Left hindlimb (tissue), 1 donor: ENCODE data around the gene PRAME.

Experiments used
- DNase-seq: peaks from one replicate; pipeline ENCODE4 v3.0.0-alpha.2; 2018

The PRAME gene

DNA sequence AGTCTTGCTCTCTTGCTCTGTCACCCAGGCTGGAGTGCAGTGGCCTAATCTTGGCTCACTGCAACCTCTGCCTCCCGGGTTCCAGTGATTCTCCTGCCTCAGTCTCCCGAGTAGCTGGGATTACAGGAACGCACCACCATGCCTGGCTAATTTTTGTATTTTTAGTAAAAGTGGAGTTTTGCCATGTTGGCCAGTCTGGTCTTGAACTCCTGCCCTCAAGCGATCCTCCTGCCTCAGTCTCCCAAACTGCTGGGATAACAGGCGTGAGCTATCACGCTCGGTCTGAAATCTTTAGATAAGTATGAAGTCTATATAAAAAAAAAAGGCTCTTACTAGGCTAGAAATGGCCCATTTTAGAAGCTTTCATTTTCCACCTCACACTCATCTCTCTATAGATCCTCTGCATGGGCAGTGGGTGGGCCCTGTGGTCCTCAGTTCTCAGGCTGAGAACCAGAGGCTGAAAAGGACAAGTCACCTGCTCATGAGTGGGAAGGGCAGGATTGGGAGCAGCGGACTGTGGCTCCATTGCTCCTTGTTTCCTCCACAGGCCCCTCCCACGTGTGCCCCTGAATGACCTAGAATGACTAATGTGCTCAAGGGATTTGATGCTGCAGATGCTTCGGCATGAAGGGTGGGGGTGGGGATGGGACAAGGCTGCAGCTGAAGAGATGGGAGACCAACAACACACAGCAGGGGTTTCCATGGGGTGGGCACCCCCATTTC lies 19.8 kb upstream of the PRAME start:
- DNase-seq = no peak

DNA sequence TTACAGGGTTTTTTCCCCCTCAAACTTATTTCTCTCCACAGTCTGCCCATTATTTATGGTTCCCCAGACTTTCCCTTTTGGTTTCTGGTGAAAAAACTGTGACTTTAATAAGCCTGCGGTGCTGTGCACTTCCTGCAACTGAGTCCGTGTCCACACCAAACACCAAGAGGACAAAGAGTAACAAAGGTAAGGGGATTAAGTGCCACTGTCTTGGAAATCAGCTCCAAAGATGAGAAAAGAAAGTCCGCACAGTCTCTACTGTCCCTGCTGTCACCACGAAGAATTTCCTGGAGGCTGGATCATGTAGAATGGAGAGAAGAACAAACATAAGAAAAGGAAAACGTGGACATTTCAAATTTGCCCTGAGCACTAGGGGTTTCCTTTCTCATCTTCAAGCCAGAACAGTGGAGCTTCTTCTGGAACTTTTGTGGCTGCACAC lies 17.9 kb upstream of the PRAME start:
- no peak for DNase-seq

DNA sequence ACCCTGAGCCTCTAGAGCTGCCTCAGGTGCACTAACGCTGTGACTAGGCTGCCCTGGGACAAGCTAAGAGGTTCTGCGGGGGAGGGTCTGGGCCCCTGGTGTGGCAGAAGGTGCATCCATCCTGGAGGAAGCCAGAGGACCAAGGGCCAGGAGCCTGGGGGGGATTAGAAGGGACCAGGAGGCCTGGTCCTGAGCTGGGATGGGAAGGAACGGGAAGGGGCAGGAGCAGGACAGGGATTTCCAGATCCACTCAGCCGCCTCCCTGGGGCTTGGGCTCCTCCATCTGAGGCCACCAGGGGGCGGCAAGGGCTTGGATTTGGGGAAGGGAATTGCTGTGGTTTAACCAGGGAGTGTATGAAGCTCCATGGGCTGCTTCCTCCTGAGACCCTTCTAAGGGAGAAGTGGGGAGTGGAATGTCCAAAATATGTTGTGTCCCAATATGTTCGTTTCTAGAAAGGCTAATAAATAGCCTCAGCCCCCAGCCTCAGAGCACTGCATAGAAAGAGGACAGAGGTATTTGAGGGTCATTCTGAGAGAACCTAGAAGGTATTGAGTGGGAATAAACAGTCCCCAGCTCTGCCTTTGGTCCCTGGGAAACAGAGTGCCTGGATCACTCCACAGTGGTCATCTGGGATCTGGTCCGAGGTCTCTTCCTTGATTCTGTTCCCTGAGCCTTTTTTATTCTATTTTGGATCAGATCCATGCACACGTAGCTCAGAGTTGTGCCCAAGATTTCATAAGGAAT lies 17.4 kb upstream of the PRAME start:
- DNase-seq = no peak

DNA sequence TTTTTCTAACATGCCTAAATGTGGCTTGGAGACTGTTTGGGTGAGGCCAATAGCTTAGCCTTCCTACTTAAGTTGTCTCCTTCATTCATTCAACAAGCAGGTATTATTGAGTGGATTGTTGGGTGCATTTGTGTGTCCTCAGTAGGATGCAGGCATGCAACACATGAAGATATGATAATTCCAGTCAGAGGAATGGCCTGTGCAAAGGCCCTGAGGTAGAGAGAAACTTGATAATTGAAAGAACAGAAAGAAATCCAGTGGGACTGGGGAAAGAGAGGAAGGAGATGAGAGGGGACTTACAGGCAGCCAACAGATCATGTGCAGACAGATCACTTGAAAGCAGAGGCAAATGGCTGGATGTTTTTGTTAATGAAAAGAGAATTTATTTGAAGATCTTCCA lies 15.3 kb upstream of the PRAME start:
- no peak for DNase-seq

DNA sequence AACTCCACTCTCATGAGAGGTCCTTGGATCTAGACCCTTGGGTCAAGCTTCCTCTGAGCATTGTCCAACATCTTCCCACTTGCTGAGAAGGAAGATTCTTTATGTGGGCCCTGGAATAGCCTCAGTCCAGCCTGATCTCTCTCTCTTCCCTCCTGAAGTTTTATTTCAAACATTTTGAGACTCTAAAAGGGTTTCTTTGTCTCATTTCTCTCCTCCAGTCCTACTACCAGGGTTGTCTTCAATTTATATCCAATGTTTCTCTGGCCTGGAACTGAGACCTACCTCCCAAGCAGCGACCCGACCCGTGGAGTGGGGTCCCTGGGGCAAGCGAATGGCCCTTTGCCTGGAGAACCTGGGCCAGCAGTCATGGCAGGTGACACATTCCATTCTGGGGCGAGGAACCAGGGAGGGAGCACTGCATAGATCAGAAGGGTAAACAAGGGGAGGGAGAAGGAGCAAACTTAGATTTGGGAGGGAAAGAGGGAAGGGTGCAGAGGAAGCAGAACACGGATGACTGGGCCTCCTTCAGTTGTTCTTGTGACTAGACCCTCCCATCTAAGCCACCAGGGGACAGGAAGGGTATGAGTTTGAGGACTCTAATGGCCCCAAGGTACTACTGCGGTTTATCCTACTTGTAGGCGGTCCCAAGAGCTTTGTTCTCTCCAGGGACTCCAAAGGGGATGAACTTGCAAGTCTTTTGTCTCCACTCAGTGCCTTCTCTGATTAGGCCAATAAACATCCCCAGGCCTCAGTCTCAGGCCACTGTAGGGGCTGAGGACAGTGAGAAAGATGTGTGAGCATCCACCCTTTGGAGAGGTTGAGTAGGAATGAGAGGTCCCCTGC lies 14.2 kb upstream of the PRAME start:
- no peak for DNase-seq

DNA sequence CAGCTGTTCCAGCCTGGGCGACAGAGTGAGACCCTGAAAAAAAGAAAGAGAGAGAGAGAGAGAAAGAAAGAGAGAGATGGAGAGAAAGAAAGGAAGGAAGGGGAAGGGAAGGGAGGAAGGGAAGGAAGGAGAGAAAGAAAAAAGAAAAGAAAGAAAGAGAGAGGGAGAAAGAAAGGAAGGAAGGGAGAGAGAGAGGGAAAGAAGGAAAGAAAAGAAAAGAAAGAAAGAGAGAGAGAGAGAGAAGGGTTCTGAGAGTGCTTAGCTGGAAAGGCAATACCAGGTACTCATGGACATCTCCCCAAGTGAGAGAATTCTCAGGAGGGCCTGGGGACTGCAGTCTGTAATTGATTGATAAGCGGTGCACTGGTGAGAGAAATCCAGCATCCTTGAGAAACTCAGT lies 12.8 kb upstream of the PRAME start:
- DNase-seq = no peak

DNA sequence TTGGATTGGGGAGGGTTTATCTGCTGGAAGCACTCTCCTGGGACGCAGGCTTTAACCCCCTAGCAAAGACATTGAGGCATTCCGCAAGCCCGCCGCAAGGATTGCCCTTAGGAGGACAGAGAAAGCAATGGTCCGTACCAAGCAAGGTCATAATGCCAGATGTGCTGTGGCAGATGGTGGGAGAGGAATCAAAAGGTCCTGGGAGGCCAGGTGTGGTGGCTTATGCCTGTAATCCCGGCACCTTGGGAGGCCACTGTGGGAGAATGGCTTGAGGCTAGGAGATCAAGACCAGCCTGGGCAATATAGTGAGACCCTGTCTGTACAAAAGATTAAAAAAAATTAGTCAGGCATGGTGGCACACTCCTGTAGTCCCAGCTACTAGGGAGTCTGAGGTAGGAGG lies 12.4 kb upstream of the PRAME start:
- DNase-seq = no peak

DNA sequence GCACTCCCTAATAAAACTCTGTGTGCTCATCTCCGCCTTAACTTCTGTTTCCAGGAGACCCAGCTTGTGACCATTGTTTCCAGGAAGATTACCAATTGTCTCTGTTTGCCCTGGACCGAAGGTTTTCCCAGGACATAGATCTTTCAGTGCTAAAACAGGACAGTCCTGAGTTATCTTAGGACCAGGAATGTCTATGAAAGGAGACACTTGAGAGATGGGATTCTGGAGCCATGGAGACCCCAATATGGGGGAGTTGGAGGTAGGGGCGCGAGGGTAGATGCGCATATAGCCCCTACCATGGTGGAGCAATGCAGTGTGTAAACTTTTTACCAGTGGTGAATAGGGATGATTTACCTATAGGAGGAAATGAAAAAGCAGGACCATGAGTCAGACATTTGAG lies 10.2 kb upstream of the PRAME start:
- no peak for DNase-seq

DNA sequence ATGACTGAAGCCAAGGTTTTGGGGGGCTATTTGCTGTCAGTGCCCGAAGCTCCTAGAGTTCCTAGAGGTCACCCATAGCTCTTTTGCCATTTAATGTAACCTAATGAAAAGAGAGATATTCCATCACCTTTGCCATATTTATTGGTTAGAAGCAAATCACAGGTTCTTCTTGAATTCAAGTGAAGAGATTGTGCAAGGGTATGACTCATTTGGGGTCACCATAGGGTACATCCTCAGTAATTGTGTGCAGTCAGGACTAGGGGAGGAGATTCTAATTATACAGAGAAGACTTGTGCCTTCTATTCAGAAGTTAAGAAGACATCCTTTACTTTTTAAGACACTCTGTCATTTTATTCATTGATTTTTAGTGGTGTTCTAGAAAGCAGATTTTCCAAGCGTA lies 6.9 kb upstream of the PRAME start:
- DNase-seq = no peak

DNA sequence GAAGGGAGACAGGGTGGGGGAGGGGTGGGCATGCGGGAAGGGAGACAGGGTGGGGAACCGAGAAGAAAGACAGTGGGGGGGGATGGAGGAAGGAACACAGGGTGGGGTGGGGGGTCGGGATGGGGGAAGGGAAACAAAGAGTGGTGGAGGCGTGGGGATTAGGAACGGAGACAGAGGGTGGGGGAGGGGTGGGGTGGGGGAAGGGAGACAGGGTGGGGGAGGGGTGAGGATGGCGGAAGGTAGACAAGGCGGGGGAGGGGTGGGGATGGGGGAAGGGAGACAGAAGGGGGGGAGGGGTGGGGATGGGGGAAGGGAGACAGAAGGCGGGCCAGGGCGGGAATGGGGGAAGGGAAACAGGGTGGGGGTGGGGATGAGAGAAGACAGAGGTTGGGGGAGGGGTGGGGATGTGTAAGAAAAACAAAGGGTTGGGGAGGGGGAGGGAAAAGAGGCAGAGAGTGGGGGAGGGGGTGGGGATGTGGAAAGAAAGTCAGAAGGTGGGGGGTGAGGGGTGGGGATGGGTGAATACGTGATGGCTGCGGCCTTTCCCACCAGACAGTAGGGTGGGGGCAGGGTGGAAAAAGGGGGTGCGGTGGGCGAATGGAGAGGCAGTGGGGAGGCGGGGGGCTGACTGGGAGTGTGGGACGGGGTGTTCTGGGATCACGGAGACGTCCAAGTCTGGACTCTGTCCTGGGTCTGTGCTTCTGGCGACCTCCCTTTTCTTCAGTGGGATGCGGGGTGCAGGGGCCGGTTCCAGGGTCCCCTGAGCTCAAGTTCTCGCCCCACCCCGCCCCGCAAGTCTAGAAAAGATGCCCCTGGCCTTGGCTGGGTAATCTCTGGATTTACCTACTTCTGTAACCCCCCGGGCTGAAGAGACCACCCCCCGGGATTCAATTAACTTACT lies 744 bp downstream of the PRAME start:
- DNase-seq = no peak

DNA sequence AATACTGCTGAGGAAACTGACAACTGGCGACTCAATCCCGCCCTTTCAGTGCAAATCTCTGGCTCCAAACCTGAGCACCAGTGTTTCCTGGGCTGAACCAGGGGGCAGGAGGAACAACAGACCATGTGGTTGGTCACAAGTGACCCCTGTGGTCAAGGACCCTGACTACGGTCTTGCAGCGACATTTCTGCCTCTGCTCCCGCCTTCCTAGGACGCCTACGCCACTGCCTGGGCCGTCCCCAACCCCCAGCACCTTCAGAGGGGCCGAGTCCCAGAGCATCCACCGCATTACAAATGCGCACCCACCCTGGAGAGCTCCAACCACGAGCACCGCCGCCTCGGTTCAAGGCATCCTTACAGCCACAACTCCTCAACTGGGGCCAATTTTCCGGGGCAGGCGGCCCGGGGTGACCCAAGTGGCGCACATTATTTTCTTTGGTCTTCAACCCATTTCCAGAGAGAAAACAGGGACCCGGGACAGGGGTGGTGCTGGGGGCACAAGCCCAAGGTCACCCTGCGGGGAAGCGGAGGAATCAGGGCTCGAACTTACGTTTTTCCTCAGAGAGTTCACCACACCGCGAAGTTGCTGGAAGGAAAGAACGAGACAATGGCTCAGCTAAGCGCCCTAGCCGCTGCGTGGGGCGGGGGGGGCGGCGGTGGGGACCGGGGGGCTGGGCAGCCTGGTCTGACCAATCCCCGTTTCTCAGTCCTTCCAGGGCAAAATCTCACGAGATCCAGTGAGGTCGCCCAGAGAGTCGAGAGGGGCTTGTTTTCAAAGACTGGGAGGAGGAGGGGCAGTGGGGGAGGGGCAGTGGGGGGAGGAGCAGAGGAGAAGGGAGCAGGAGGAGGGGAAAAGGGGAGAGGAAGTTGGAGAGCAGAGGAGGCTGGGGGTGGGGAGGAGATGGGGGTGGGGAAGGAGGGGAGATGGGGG lies 1.8 kb downstream of the PRAME start:
- no peak for DNase-seq

DNA sequence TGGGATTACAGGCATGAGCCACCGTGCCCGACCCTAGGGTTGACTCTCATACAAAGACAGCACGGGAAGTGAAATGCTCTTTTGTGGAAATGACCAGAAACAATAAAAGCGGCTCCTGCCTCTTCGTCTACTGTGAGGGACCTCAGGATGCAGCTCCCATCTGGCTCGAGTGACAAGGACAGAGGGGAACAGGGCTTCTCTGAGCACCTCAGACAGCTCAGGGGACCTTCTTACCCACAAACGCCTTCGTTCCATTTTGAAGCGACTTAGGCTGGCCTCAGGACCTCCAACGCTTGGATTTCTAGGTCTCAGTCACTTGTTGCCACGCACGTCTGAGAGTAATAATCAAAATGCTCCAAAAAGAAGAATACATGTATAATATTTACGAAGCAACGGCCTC lies 2.5 kb downstream of the PRAME start:
- DNase-seq = no peak

DNA sequence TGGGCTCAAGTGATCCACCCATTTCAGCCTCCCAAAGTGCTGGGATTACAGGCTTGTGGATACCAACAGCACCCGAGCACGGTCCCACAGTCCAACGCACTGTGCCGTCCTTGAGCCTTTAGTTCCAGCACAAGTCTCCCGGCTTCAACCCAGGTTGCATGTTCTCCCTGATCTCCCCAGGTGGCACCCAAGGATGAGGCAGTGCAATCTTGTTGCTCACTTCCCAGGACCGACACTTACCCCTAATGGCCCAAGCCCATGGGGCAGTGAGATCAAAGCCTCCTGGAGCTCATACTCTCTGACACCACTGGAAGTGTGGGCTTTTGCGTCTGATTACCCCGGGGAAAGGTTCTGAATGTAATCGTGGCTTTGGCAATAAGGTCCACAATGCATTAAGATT lies 3.5 kb downstream of the PRAME start:
- DNase-seq = no peak

DNA sequence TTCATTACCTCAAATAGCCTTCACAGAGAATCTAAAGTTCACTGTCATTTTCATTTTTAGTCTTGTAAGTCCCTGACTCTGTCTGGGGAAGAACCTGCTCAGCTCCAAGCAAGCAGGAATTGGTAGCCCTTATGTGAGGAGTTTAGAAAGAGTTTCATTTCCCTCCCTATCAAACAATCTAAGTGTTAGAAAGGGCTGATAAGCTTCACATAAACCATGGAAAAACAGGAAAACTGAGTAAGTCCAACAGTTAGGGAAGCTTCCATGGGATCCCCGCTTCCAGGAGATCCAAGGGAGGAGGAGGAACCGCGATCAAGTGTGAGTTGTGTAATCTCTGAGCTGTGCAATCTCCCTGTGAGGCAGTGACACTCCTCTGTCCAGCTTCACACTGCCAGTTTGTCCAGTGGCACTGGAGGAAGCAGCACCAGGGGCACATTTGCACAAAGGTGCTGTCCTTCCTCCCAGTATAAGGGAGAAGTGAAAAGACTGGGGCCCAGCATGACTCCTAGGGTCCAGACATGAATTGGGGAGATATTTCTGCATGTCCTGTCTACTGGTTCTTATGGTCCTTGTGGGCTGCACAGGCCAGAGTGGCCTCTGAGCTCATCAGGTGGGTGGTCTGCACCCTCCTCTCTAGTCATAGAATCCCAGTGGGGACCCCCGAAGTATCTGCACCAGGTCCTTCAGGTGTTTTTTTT lies 4.3 kb downstream of the PRAME start:
- no peak for DNase-seq

DNA sequence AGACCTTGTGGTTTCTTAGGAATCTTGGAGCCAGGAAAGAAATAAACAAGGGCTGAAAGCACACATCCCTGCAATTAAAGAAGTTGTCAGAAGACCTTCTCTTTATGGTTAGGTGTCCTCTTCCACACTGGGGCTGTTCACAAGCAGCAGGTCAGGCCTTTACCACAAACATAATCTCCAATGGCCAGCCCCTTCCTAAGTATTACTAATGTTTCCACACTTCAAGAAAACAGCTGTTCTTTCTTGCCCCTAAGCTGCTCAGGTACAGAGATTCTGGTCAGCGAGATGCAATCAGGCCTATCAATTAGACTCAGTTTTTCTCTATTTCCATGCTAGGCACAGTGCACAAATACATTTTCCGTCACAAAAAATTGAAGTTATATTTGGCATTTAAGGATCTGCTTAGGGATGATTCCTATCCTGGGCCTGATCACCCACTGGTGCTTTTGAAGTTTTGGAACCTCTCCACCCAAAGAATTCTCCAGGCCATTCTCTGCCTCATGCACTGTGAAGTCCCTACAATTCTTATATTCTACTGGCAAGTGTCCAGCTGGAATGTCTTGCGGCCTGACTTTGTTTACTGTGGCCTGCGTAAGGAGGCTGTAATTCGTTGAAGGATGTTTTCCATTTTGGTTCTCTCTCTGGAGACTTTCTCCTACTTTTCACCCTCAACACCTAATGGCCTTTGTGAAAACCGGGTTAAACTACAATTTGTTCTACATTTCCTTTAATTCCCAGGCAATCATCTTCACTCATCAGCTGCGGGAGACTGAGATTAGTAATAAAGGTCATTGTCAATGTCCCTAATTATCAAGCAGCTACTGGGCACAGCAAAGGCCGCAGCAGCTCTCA lies 5.1 kb downstream of the PRAME start:
- no peak for DNase-seq

DNA sequence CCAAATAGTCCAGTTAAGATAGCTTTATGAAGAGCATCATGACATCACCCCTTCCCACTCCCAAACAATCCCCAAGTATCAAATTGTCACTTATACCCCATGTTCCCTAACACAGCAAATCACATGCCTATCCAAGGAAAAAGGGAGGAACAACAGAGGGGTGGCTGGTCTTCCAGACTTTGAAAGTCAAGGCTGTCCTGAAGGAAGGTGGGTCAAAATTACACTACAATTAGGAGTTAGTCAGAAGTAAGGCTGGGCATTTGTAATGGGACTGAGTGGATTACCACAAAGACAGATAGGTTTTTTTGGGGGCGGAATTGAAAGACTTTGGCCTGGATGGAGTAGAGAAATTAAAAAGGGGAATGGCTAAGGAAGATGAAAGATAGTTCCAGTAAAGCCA lies 5.9 kb downstream of the PRAME start:
- DNase-seq = no peak

DNA sequence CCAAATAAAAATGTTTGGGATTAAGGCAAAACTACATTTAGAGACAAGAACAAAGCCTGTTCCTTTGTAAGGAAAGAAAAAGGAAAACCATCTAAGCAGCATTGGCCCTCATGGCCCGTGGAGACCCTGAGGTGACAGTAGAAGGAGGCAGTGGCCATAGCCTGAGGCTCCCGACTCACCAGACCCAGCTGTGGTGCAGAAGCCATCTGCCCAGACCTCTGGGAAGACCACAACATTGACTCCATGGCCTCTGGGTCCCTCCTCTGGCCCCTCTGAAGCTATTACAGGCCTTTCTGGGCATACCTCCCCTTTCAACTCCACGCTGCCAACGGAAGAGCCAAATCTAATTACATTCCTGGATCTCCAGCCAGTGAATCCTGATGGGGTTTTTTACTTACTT lies 6.4 kb downstream of the PRAME start:
- DNase-seq = no peak

DNA sequence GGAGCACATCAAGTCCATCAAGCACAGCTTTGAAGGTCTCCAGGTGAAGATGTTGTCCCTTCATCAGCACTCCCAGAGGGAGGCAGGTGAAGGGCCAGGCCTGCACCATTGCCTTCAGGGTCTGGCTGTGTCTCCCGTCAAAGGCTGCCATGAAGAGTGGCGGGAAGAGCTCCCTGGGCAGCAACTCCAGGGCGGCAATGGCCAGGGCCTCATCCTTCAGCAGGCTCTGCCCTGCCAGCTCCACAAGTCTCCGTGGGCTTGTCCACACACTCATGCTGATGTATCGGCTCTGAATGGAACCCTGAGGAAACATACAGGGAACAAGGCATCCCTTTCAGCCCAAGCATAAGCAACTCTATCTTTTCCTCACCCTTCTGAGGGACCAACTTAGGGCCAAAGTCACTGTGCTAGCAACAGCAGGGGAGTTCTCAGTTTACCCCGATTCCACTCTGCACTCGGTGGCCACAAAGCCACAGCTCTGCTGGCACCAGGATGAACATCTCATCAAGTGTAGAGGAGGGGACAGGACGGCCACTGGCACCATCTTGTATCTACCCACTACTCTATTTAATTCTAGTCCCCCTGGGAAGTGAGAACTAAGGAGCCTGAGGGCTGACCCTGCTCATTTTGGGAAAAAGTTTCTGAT lies 8.2 kb downstream of the PRAME start:
- no peak for DNase-seq

DNA sequence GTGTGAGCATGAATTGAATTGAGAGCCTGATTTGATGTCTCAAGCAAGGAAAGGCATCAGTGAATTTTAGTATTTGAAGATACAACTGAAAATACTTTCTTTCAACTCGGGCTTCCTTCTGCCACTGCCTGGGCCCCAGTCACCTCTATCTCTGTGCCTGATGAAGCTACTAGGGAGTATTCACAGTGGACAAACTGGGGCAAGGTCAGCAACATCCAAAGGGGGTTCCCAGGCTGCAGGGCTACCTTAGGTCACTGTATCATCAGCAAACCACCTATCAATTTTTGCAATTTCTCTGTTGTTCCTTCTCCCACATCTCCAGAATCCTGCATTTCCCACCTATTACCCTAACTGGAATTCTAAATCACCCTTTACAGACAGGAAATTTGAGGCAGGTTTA lies 10.2 kb downstream of the PRAME start:
- no peak for DNase-seq
